HEK293 (cell line): ENCODE results near the gene TMEM240.

Experiments
- CTCF ChIP-seq: fragments of 450-650 bp; formaldehyde crosslinking; IDR thresholded peaks from 2 replicates; pipeline ENCODE4 v1.5.1; 2016; ENCODE audit warnings: missing biosample characterization, missing genetic modification characterization
- ZNF302 ChIP-seq: fragments of 450-650 bp; formaldehyde crosslinking; IDR thresholded peaks from 2 replicates; pipeline ENCODE4 v1.5.1; 2016; ENCODE audit warnings: missing biosample characterization, missing genetic modification characterization, low read depth

GRCh38 chr1:1583347-1584010 is 43.1 kb upstream of the TMEM240 start:
- TF ChIP-seq CTCF (tag by site-specific recombination) (no peak), ZNF302 (tag by site-specific recombination) (no peak)
